H1 (cell line): ENCODE results near the gene PHF10. TPM values are rescaled to one million over a fixed set of nuclear protein-coding genes. Genes with fewer than 3 reads are reported as not detected.

Source experiments
- CTCF ChIA-PET: fragments of 300-600 bp; sonication (Branson Sonifier 250); formaldehyde crosslinking; loops from one replicate; lab custom pipeline; 2021; ENCODE audit not compliant: partially characterized antibody; lab: Charles Lee
- POLR2A ChIA-PET: fragments of 300-600 bp; sonication (Branson Sonifier 250); formaldehyde crosslinking; loops from one replicate; lab custom pipeline; 2021; ENCODE audit warnings: inconsistent platforms; ENCODE audit not compliant: partially characterized antibody; lab: Charles Lee
- DNase-seq, 2 experiments: peaks; one replicate each; pipeline versions ENCODE4 v3.0.0 to v3.0.0-alpha.2; 2010 to 2022; ENCODE audit warnings: low spot score in 2 of 2, low read depth in 1 of 2, mixed read lengths in 1 of 2
- FAIRE-seq: peaks from 2 replicates; lab custom pipeline; 2011; peaks lifted over from hg19 to GRCh38; lab: Jason Lieb, UNC
- H2AFZ ChIP-seq: 2 replicates; pipeline ENCODE4 v1.8.1; 2012; ENCODE audit warnings: low read length, inconsistent platforms
- H2AK5ac ChIP-seq: 2 replicates; pipeline ENCODE4 v1.6.1; 2013; ENCODE audit warnings: low read depth, low read length
- H2BK120ac ChIP-seq: replicated peaks from 2 replicates; pipeline ENCODE3; 2013; ENCODE audit warnings: low read depth, low read length, inconsistent platforms
- H2BK12ac ChIP-seq: 2 replicates; pipeline ENCODE4 v1.6.1; 2013; ENCODE audit warnings: low read depth, low read length
- H2BK15ac ChIP-seq: 2 replicates; pipeline ENCODE4 v1.6.1; 2013; ENCODE audit warnings: low read length
- H2BK20ac ChIP-seq: 2 replicates; pipeline ENCODE4 v1.6.1; 2013; ENCODE audit warnings: low read length
- H2BK5ac ChIP-seq: 2 replicates; pipeline ENCODE4 v1.6.1; 2013; ENCODE audit warnings: low read depth, low read length
- H3K14ac ChIP-seq: 2 replicates; pipeline ENCODE4 v1.6.1; 2013; ENCODE audit warnings: inconsistent platforms; ENCODE audit not compliant: insufficient read length
- H3K18ac ChIP-seq: 2 replicates; pipeline ENCODE4 v1.6.1; 2013; ENCODE audit warnings: low read length; ENCODE audit errors: extremely low read depth
- H3K23ac ChIP-seq: 2 replicates; pipeline ENCODE4 v1.6.1; 2013; ENCODE audit warnings: inconsistent platforms; ENCODE audit not compliant: insufficient read length
- H3K23me2 ChIP-seq: 2 replicates; pipeline ENCODE4 v1.6.1; 2013; ENCODE audit warnings: low read depth, low read length
- H3K27ac ChIP-seq: 2 replicates; pipeline ENCODE4 v1.6.1; 2011; ENCODE audit warnings: low read depth, low read length, inconsistent platforms
- H3K27me3 ChIP-seq, 4 experiments: replicated peaks in 1 of 4; 1 replicate in 1 of 4; 2 replicates in 3 of 4; pipeline versions ENCODE4 v1.6.1 to v1.8.1; 2011 to 2013; ENCODE audit warnings: low read length in 3 of 4, mild to moderate bottlenecking in 3 of 4, inconsistent platforms in 2 of 4, mixed read lengths in 2 of 4, moderate library complexity in 1 of 4; ENCODE audit not compliant: control insufficient read depth in 3 of 4, insufficient read depth in 3 of 4; ENCODE audit errors: extremely low read depth in 1 of 4
- H3K36me3 ChIP-seq, 4 experiments: 2 replicates each; pipeline versions ENCODE4 v1.6.1 to v1.8.1; 2011 to 2013; ENCODE audit warnings: mild to moderate bottlenecking in 4 of 4, low read length in 3 of 4, moderate library complexity in 2 of 4, control low read depth in 1 of 4, inconsistent platforms in 1 of 4; ENCODE audit not compliant: insufficient read depth in 4 of 4, control insufficient read depth in 2 of 4
- H3K4ac ChIP-seq: replicated peaks from 2 replicates; pipeline ENCODE3; 2013; ENCODE audit warnings: low read length, low read depth, mixed read lengths, inconsistent platforms; ENCODE audit not compliant: insufficient read length
- H3K4me1 ChIP-seq, 4 experiments: replicated peaks in 1 of 4; 1 replicate in 1 of 4; 2 replicates in 3 of 4; pipeline versions ENCODE4 v1.6.1 to v1.8.1; 2011 to 2013; ENCODE audit warnings: low read length in 3 of 4, inconsistent platforms in 2 of 4, mixed read lengths in 1 of 4; ENCODE audit not compliant: insufficient read depth in 4 of 4, control insufficient read depth in 3 of 4
- H3K4me2 ChIP-seq, 2 experiments: 2 replicates each; pipeline versions ENCODE4 v1.6.1 to v1.8.1; 2011 to 2013; ENCODE audit warnings: low read depth in 2 of 2, low read length in 2 of 2, control low read depth in 1 of 2, inconsistent platforms in 1 of 2, mild to moderate bottlenecking in 1 of 2; ENCODE audit not compliant: insufficient read depth in 1 of 2
- H3K4me3 ChIP-seq, 4 experiments: fragments of 200-600, 300-600 bp in 1 of 4; sonication (generic), shearing (Covaris generic), sonication (Bioruptor Twin) in 1 of 4; 2 replicates each; pipeline versions ENCODE4 v1.5.1 to v1.8.1; 2011 to 2016; ENCODE audit warnings: low read length in 4 of 4, low read depth in 3 of 4, control low read depth in 2 of 4, inconsistent platforms in 2 of 4, mild to moderate bottlenecking in 2 of 4, mixed read lengths in 1 of 4, moderate library complexity in 1 of 4; ENCODE audit not compliant: insufficient read depth in 2 of 4; ENCODE audit errors: extremely low read depth in 1 of 4
- H3K56ac ChIP-seq: replicated peaks from 2 replicates; pipeline ENCODE3; 2013; ENCODE audit warnings: low read depth, mild to moderate bottlenecking, mixed read lengths, low read length, inconsistent platforms; ENCODE audit not compliant: insufficient read length
- H3K79me1 ChIP-seq: 2 replicates; pipeline ENCODE4 v1.6.1; 2013; ENCODE audit warnings: low read depth, low read length, control low read depth
- H3K79me2 ChIP-seq, 2 experiments: 2 replicates each; pipeline versions ENCODE4 v1.6.1 to v1.8.1; 2012 to 2013; ENCODE audit warnings: low read length in 2 of 2, mild to moderate bottlenecking in 2 of 2, inconsistent platforms in 1 of 2; ENCODE audit not compliant: insufficient read depth in 2 of 2, control insufficient read depth in 1 of 2
- H3K9ac ChIP-seq, 4 experiments: replicated peaks in 1 of 4; 1 replicate in 1 of 4; 2 replicates in 3 of 4; pipeline versions ENCODE4 v1.6.1 to v1.8.1; 2011 to 2013; ENCODE audit warnings: low read depth in 3 of 4, low read length in 3 of 4, control low read depth in 2 of 4, mild to moderate bottlenecking in 2 of 4, moderate library complexity in 2 of 4, inconsistent platforms in 1 of 4; ENCODE audit errors: extremely low read depth in 1 of 4
- H3K9me3 ChIP-seq, 2 experiments: 2 replicates each; pipeline versions ENCODE4 v1.6.1 to v1.8.1; 2012 to 2013; ENCODE audit warnings: mild to moderate bottlenecking in 2 of 2, moderate library complexity in 2 of 2, control low read depth in 1 of 2, inconsistent platforms in 1 of 2, low read depth in 1 of 2, low read length in 1 of 2, mixed read lengths in 1 of 2; ENCODE audit not compliant: insufficient read depth in 2 of 2
- H4K20me1 ChIP-seq, 2 experiments: replicated peaks in 1 of 2; 2 replicates each; pipeline versions ENCODE3 to v1.8.1; 2011 to 2013; ENCODE audit warnings: inconsistent platforms in 2 of 2, low read length in 2 of 2, mild to moderate bottlenecking in 1 of 2; ENCODE audit not compliant: insufficient read depth in 2 of 2, control insufficient read depth in 1 of 2
- H4K5ac ChIP-seq: 2 replicates; pipeline ENCODE4 v1.6.1; 2013; ENCODE audit warnings: low read length, low read depth, mixed read lengths, inconsistent platforms; ENCODE audit not compliant: insufficient read length
- H4K8ac ChIP-seq: 2 replicates; pipeline ENCODE4 v1.8.0; 2013; ENCODE audit warnings: mild to moderate bottlenecking, moderate library complexity, low read length, inconsistent platforms; ENCODE audit not compliant: insufficient read depth; ENCODE audit errors: extremely low read depth
- H4K91ac ChIP-seq: replicated peaks from 2 replicates; pipeline ENCODE3; 2013; ENCODE audit warnings: low read length, mixed read lengths, inconsistent platforms; ENCODE audit not compliant: insufficient read length
- NRF1 ChIP-seq: IDR thresholded peaks from 2 replicates; pipeline ENCODE4 v1.6.1; 2011; ENCODE audit warnings: mild to moderate bottlenecking, low read depth, low read length, improper control_type of control experiment
- RXRA ChIP-seq: IDR thresholded peaks from 2 replicates; pipeline ENCODE4 v1.6.1; 2011; ENCODE audit warnings: low read depth, mild to moderate bottlenecking, low read length, moderate library complexity; ENCODE audit not compliant: insufficient read depth
- SAP30 ChIP-seq: fragments of 300-600 bp; sonication (generic); IDR thresholded peaks from 2 replicates; pipeline ENCODE4 v1.7.1; 2012; ENCODE audit warnings: low read length, moderate library complexity, mild to moderate bottlenecking, inconsistent platforms; ENCODE audit not compliant: insufficient read depth, insufficient replicate concordance
- WGBS, 2 experiments: shearing (Covaris generic) in 1 of 2; methylation state at CpG; one replicate each; pipeline versions ENCODE4 v1.1.6 to v1.1.7; 2013 to 2015; ENCODE audit warnings: low lambda C conversion rate in 2 of 2, mixed read lengths in 2 of 2, inconsistent platforms in 1 of 2, low coverage in 1 of 2, missing lambda C conversion rate in 1 of 2; ENCODE audit not compliant: insufficient replicate concordance in 2 of 2, insufficient coverage in 1 of 2, insufficient read length in 1 of 2; ENCODE audit errors: extremely low coverage in 1 of 2, missing lambda C conversion rate in 1 of 2; 5-methylcytosine and 5-hydroxymethylcytosine counted together
- polyA plus RNA-seq, 7 experiments: library from polyadenylated mRNA; depleted of rRNA in 3 of 7; stranded (reverse) in 5 of 7; unstranded in 2 of 7; fragments of >200 nt in 5 of 7; fragments of 200-250 nt in 2 of 7; gene quantifications; 1 replicate in 5 of 7; 2 replicates in 1 of 7; 4 replicates in 1 of 7; pipeline versions ENCODE4 v1.2.1 to v1.2.3, GENCODE V29; 2011 to 2013; ENCODE audit warnings: missing spikeins in 2 of 7, mixed read lengths in 2 of 7
- total RNA-seq: library from RNA; stranded (reverse); fragmentation: NEBNext Ultra II Directional; extraction: Animal tissue kit (Norgen Biotek cat#: 25700); gene quantifications from 2 replicates; pipeline ENCODE4 v1.2.1, GENCODE V29; 2021

The PHF10 gene
- total and polyA plus RNA-seq, 2 of the 8 experiments (the other 6 are each of a cell fraction or from before 2014, with no cell fraction given): 15.6 to 51.1 TPM

- H3K18ac ChIP-seq: no peak overlapping the region
- no peak overlapping the region for H2BK20ac ChIP-seq
- no peaks in the 10 kb centered on the region for H3K9me3 ChIP-seq
- H2BK15ac ChIP-seq: no peak overlapping the region
- no peak overlapping the region for H2BK120ac ChIP-seq
- H2AFZ ChIP-seq: no peak overlapping the region
- H4K8ac ChIP-seq: no peak overlapping the region
- H2AK5ac ChIP-seq: no peak overlapping the region
- TF ChIP-seq RXRA (no peak), SAP30 (no peak), NRF1 (no peak)
- TF ChIP-seq, all 59 proteins: peak for 0
- Histone ChIP-seq H3K23me2 (no peaks in the 10 kb centered on the region), H3K23ac (no peak overlapping the region), H3K56ac (no peak overlapping the region), H3K4ac (no peak overlapping the region), H3K4me1 (no peaks in the 10 kb centered on the region), H3K27me3 (no peaks in the 10 kb centered on the region), H4K91ac (no peak overlapping the region), H2BK5ac (no peak overlapping the region), H3K4me2 (no peak overlapping the region), H3K14ac (no peak overlapping the region), H3K4me3 (no peak overlapping the region), H3K9ac (no peak overlapping the region), H4K20me1 (peaks cover 0 to 1% of the 10 kb centered on the region in 2 experiments), H3K27ac (no peak overlapping the region), H4K5ac (no peak overlapping the region), H3K79me2 (peaks cover 0 to 19% of the 10 kb centered on the region in 2 experiments; a peak in 2 of 4 replicates), H2BK12ac (no peak overlapping the region), H3K36me3 (peaks cover 0 to 84% (median 23%) of the 10 kb centered on the region in 4 experiments; a peak in 7 of 8 replicates), H3K79me1 (no peaks in the 10 kb centered on the region)
- ChIA-PET CTCF (no interaction called here), POLR2A (interaction anchor here (6.4 kb wide), 1 partner anchor 11 kb away, joined by 41 read pairs; the partner anchor contains the start of genes C6orf120 and WDR27)
- DNase-seq: no peak
- FAIRE-seq: no peak
- 94% methylated on average over 9 of the region's 9 CpGs; no CpG with 5 or more reads in 1 of the 2 experiments for WGBS, 2 experiments
These were observed 9.7 kb downstream of the PHF10 start for GRCh38 chr6:169714595-169714994.
